Activated CD4-positive, CD25-positive, alpha-beta regulatory T cell treated with anti-CD3 and anti-CD28 coated beads, Interleukin-2, amount 50 U/mL, for 72 hours (primary cell): ENCODE results near the gene IL36B.

ENCODE experiments used
- DNase-seq: peaks from one replicate; pipeline ENCODE4 v3.0.0; 2021

IL36B gene

GRCh38 chr2:113075600-113075999 is 22.9 kb upstream of the IL36B start:
- no peak for DNase-seq

- DNase-seq = no peak
Observed at GRCh38 chr2:113075030-113075429, 22.4 kb upstream of the IL36B start.

GRCh38 chr2:113073325-113073834 is 20.7 kb upstream of the IL36B start:
- DNase-seq = no peak

- DNase-seq = no peak
Observed at GRCh38 chr2:113072584-113072983, 19.9 kb upstream of the IL36B start.

GRCh38 chr2:113070606-113070975 is 17.9 kb upstream of the IL36B start:
- DNase-seq = no peak

- no peak for DNase-seq
Observed at GRCh38 chr2:113069676-113070605, 17.3 kb upstream of the IL36B start.

GRCh38 chr2:113068706-113069485 is 16.2 kb upstream of the IL36B start:
- no peak for DNase-seq

- DNase-seq = no peak
Observed at GRCh38 chr2:113068249-113068648, 15.6 kb upstream of the IL36B start.

- DNase-seq = no peak
Observed at GRCh38 chr2:113067681-113068080, 15.0 kb upstream of the IL36B start, which contains the start of gene IL1F10. Gene IL1F10, plus strand, starts transcription at chr2:113067970. Its CDS starts 4,769 bp downstream, at chr2:113072739.

- DNase-seq = no peak
Observed at GRCh38 chr2:113064898-113065297, 12.2 kb upstream of the IL36B start.

GRCh38 chr2:113064281-113064680 is 11.6 kb upstream of the IL36B start:
- no peak for DNase-seq

- no peak for DNase-seq
Observed at GRCh38 chr2:113061896-113062770, 9.5 kb upstream of the IL36B start.

GRCh38 chr2:113061241-113061640 is 8.6 kb upstream of the IL36B start:
- no peak for DNase-seq

- DNase-seq = no peak
Observed at GRCh38 chr2:113060796-113061195, 8.1 kb upstream of the IL36B start.

GRCh38 chr2:113060396-113060795 is 7.7 kb upstream of the IL36B start:
- no peak for DNase-seq

GRCh38 chr2:113058998-113059960 is 6.6 kb upstream of the IL36B start, which contains the start of gene IL36RN:
Gene IL36RN, plus strand, starts transcription at chr2:113059198. Its CDS starts 241 bp downstream, at chr2:113059439.
- DNase-seq = no peak

- no peak for DNase-seq
Observed at GRCh38 chr2:113058411-113058994, 5.8 kb upstream of the IL36B start.

- no peak for DNase-seq
Observed at GRCh38 chr2:113057117-113057516, 4.5 kb upstream of the IL36B start.

- no peak for DNase-seq
Observed at GRCh38 chr2:113056521-113056920, 3.9 kb upstream of the IL36B start.

GRCh38 chr2:113054066-113054465 is 1.4 kb upstream of the IL36B start:
- DNase-seq = no peak

GRCh38 chr2:113053666-113054065 is 999 bp upstream of the IL36B start:
- DNase-seq = no peak
